OCI-LY7 (cell line): ENCODE data around the gene CMSS1. TPM values are rescaled to one million over a fixed set of nuclear protein-coding genes. Genes with fewer than 3 reads are reported as not detected.

Source experiments
- BruUV-seq: library from RNA; stranded (reverse); fragments of 400-500 nt; replicated peaks from 2 replicates; lab custom pipeline; 2021; lab: Mats Ljungman, UMichigan
- CTCF ChIA-PET: fragments of 300-600 bp; sonication (Branson Sonifier 250); formaldehyde crosslinking; loops from one replicate; lab custom pipeline; 2022; ENCODE audit warnings: antibody characterized with exemption; ENCODE audit not compliant: unreplicated experiment; lab: Charles Lee
- POLR2A ChIA-PET: fragments of 300-600 bp; sonication (Branson Sonifier 250); formaldehyde crosslinking; loops from one replicate; lab custom pipeline; 2022; ENCODE audit warnings: antibody characterized with exemption; lab: Charles Lee
- DNase-seq: peaks from one replicate; pipeline ENCODE4 v3.0.0-alpha.2; 2015; ENCODE audit warnings: low spot score
- H2AFZ ChIP-seq: fragments of 200-600 bp; sonication (generic), shearing (Covaris generic); 2 replicates; pipeline ENCODE4 v1.6.1; 2014; ENCODE audit warnings: mild to moderate bottlenecking, antibody characterized with exemption, low read length, moderate library complexity
- H3K27ac ChIP-seq: fragments of 200-600 bp; sonication (generic); 2 replicates; pipeline ENCODE4 v1.5.1; 2014; ENCODE audit warnings: mixed run types, low read depth, mild to moderate bottlenecking, moderate library complexity, low read length, inconsistent platforms; ENCODE audit not compliant: poor library complexity, severe bottlenecking
- H3K36me3 ChIP-seq: fragments of 200-600 bp; sonication (generic); 2 replicates; pipeline ENCODE4 v1.6.1; 2014; ENCODE audit warnings: mild to moderate bottlenecking, antibody characterized with exemption, low read length, moderate library complexity, mixed read lengths; ENCODE audit not compliant: insufficient read depth
- H3K4me1 ChIP-seq: fragments of 200-600 bp; sonication (generic); 2 replicates; pipeline ENCODE4 v1.5.1; 2014; ENCODE audit warnings: mild to moderate bottlenecking, low read length; ENCODE audit not compliant: insufficient read depth, poor library complexity, severe bottlenecking
- H3K4me2 ChIP-seq: fragments of 200-600 bp; sonication (generic); 2 replicates; pipeline ENCODE4 v1.6.1; 2014; ENCODE audit warnings: mild to moderate bottlenecking, low read length
- H3K4me3 ChIP-seq: fragments of 200-600 bp; sonication (generic); 2 replicates; pipeline ENCODE4 v1.5.1; 2014; ENCODE audit warnings: mild to moderate bottlenecking, low read depth, low read length; ENCODE audit not compliant: poor library complexity, severe bottlenecking
- H3K79me2 ChIP-seq: fragments of 200-600 bp; sonication (generic); 2 replicates; pipeline ENCODE4 v1.6.1; 2016; ENCODE audit warnings: low read depth, mild to moderate bottlenecking, low read length, moderate library complexity, mixed read lengths; ENCODE audit not compliant: insufficient read depth
- H3K9me2 ChIP-seq: fragments of 200-600 bp; sonication (generic); 2 replicates; pipeline ENCODE4 v1.6.1; 2016; ENCODE audit warnings: mild to moderate bottlenecking, low read length, mixed read lengths; ENCODE audit not compliant: insufficient read depth
- H3K9me3 ChIP-seq: fragments of 200-600 bp; sonication (generic); 2 replicates; pipeline ENCODE4 v1.6.1; 2014; ENCODE audit warnings: mild to moderate bottlenecking, mixed run types, low read length, mixed read lengths
- H4K20me1 ChIP-seq: fragments of 200-600 bp; sonication (generic); 2 replicates; pipeline ENCODE4 v1.6.1; 2014; ENCODE audit warnings: mild to moderate bottlenecking, antibody characterized with exemption, low read length, moderate library complexity, mixed read lengths; ENCODE audit not compliant: insufficient read depth
- EZH2phosphoT487 ChIP-seq: fragments of 200-600 bp; sonication (generic); IDR thresholded peaks from 2 replicates; pipeline ENCODE4 v1.6.1; 2018; ENCODE audit warnings: low read depth, borderline replicate concordance, mild to moderate bottlenecking, mixed run types, antibody characterized with exemption, low read length, moderate library complexity, mixed read lengths
- intact Hi-C: fragments of 100-400 bp; cut with micrococcal nuclease; formaldehyde crosslinking; loops from one replicate; pipeline ENCODE4 v1.10.0; 2022; ENCODE audit not compliant: unreplicated experiment
- total RNA-seq, 2 experiments: library from RNA; depleted of rRNA in 1 of 2; stranded (reverse); fragments of >200 nt in 1 of 2; shearing (Covaris generic) in 1 of 2; gene quantifications; 2 replicates each; pipeline ENCODE4 v1.2.3, GENCODE V29; 2014 to 2022
- TF ChIP-seq, protein P1 (sequence below): fragments of 200-600 bp; sonication (generic); conservative IDR thresholded peaks from 2 replicates; pipeline ENCODE4 v1.5.1; 2014; ENCODE audit warnings: mild to moderate bottlenecking, antibody characterized with exemption, low read length, moderate library complexity, mixed read lengths

Gene CMSS1
- total RNA-seq, 2 experiments from 2014 or later = 25.7 to 46.6 TPM

DNA sequence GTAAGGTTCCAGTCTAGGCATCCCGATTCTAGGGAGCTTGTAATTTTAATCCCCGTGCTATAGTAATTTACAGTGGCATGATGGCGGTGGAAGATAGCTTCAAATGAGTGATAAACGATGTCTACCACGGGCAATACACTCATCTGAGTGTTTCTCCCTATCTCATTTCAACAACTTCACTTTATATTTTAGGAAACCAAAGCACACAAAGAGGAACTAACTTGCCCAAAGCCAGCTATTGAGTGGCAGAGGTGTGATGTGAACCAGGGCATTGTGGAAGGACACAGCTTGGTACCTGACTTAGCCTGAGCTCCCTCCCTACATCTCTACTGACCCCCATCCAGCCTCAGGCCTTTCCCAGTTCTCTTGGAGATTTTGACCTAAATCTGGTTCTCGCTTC, 313.6 kb downstream of the CMSS1 start:
- no peaks in the 10 kb centered on the region for H3K9me3 ChIP-seq
- DNase-seq = no peak
- no TSS peak for BruUV-seq
- H3K27ac ChIP-seq = no peak overlapping the region
- no peak overlapping the region for H3K4me3 ChIP-seq
- H4K20me1 ChIP-seq = no peaks in the 10 kb centered on the region
- H3K36me3 ChIP-seq = no peaks in the 10 kb centered on the region
- POLR2A ChIA-PET = interaction anchor here (0.6 to 1.5 kb wide), 4 partner anchors 18 to 93 kb away, joined by 3 to 6 read pairs (median 4); no protein-coding TSS in a partner anchor
- H3K4me1 ChIP-seq = no peaks in the 10 kb centered on the region
- CTCF ChIA-PET = no interaction called here
- H3K4me2 ChIP-seq = no peak overlapping the region
- intact Hi-C loops = no loop called here
- no peak overlapping the region for H2AFZ ChIP-seq
- H3K79me2 ChIP-seq = no peaks in the 10 kb centered on the region
- H3K9me2 ChIP-seq = no peaks in the 10 kb centered on the region
- no peak for TF ChIP-seq EZH2phosphoT487
- TF ChIP-seq, protein P1, sequence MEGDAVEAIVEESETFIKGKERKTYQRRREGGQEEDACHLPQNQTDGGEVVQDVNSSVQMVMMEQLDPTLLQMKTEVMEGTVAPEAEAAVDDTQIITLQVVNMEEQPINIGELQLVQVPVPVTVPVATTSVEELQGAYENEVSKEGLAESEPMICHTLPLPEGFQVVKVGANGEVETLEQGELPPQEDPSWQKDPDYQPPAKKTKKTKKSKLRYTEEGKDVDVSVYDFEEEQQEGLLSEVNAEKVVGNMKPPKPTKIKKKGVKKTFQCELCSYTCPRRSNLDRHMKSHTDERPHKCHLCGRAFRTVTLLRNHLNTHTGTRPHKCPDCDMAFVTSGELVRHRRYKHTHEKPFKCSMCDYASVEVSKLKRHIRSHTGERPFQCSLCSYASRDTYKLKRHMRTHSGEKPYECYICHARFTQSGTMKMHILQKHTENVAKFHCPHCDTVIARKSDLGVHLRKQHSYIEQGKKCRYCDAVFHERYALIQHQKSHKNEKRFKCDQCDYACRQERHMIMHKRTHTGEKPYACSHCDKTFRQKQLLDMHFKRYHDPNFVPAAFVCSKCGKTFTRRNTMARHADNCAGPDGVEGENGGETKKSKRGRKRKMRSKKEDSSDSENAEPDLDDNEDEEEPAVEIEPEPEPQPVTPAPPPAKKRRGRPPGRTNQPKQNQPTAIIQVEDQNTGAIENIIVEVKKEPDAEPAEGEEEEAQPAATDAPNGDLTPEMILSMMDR = no peak

DNA sequence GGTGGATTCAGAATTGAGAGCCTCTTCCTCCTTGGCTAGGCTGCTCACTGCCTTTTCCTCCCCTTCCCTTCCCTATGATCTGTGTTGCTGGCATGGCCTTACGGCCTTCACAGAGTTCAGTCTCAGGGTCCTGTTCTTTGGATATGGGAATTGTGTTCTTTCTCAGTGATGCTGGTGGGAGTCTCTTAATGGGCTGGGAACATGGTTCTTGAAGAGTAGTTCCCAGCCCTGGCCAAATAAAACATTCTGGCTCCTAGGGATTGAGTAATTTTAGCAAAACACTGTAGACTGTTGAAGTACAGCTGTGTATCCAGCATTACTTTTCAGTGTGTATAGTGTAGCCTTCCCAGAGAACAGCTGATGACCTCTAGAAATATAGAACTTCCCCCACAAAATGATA, 319.3 kb downstream of the CMSS1 start:
- no peaks in the 10 kb centered on the region for H3K9me2 ChIP-seq

DNA sequence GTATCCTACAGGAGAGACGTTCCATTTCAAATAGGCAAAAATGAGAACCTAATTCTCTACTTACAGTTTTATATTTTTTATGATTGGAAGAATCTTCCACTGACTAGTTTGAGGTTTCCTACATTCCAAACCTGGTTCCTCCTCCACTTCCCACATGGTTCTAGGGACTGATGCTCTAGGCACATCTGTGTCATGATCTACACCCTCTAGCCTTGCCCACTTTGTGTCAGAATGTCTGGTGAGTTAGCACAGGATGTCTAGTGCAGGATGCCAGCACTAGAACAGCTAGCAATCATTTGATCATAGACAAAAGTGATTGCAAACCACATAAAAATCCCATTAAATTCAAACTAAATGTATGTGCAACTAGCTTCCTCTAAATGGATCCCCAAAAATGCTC, 323.3 kb downstream of the CMSS1 start:
- no peak overlapping the region for H3K27ac ChIP-seq
- H3K36me3 ChIP-seq = no peaks in the 10 kb centered on the region
- intact Hi-C loops = no loop called here
- ChIA-PET CTCF (no interaction called here), POLR2A (no interaction called here)
- TF ChIP-seq EZH2phosphoT487 = no peak
- TF ChIP-seq, protein P1 = no peak
- H4K20me1 ChIP-seq = no peaks in the 10 kb centered on the region
- H3K4me3 ChIP-seq = no peak overlapping the region
- BruUV-seq = no TSS peak
- no peak overlapping the region for H2AFZ ChIP-seq
- H3K4me1 ChIP-seq = no peaks in the 10 kb centered on the region
- H3K9me3 ChIP-seq = no peaks in the 10 kb centered on the region
- no peaks in the 10 kb centered on the region for H3K79me2 ChIP-seq
- H3K9me2 ChIP-seq = no peaks in the 10 kb centered on the region
- no peak for DNase-seq
- no peak overlapping the region for H3K4me2 ChIP-seq

More for the DNA sequence above, 319.3 kb downstream of the CMSS1 start:
- H4K20me1 ChIP-seq = no peaks in the 10 kb centered on the region
- no peak overlapping the region for H3K27ac ChIP-seq
- CTCF ChIA-PET = no interaction called here
- intact Hi-C loops = no loop called here
- no peak for TF ChIP-seq EZH2phosphoT487
- TF ChIP-seq, protein P1 = no peak
- H3K4me1 ChIP-seq = no peaks in the 10 kb centered on the region
- no peaks in the 10 kb centered on the region for H3K9me3 ChIP-seq
- H3K79me2 ChIP-seq = no peaks in the 10 kb centered on the region
- H3K36me3 ChIP-seq = no peaks in the 10 kb centered on the region
- no peak overlapping the region for H3K4me3 ChIP-seq
- no peak overlapping the region for H3K4me2 ChIP-seq
- POLR2A ChIA-PET = interaction anchor here (0.6 to 1.9 kb wide), 4 partner anchors 15 to 137 kb away, joined by 3 to 5 read pairs (median 3); no protein-coding TSS in a partner anchor
- H2AFZ ChIP-seq = no peak overlapping the region
- BruUV-seq = no TSS peak
- no peak for DNase-seq
